H1 (cell line): ENCODE data around the gene NADK2. TPM values are rescaled to one million over a fixed set of nuclear protein-coding genes. Genes with fewer than 3 reads are reported as not detected.

Experiments used
- CEBPB ChIP-seq: IDR thresholded peaks from 2 replicates; pipeline ENCODE4 v1.6.1; 2012; ENCODE audit warnings: low read depth, low read length
- HDAC2 ChIP-seq, 2 experiments: fragments of 300-600 bp in 1 of 2; sonication (generic) in 1 of 2; IDR thresholded peaks; 2 replicates each; pipeline ENCODE4 v1.6.1; 2011 to 2012; ENCODE audit warnings: low read depth in 2 of 2, low read length in 2 of 2, mild to moderate bottlenecking in 2 of 2, moderate library complexity in 2 of 2, borderline replicate concordance in 1 of 2, inconsistent platforms in 1 of 2
- KDM4A ChIP-seq: IDR thresholded peaks from one replicate; pipeline ENCODE4 v1.7.1; 2012; ENCODE audit warnings: low read depth, mild to moderate bottlenecking, moderate library complexity, low read length, inconsistent platforms; ENCODE audit not compliant: severe bottlenecking
- NANOG ChIP-seq: IDR thresholded peaks from 2 replicates; pipeline ENCODE4 v1.6.1; 2011; ENCODE audit warnings: low read length, low read depth, mild to moderate bottlenecking, inconsistent platforms; ENCODE audit not compliant: insufficient read depth, poor library complexity, severe bottlenecking
- POLR2A ChIP-seq, 2 experiments: IDR thresholded peaks; 1 replicate in 1 of 2; 2 replicates in 1 of 2; pipeline ENCODE4 v1.6.1; 2011; ENCODE audit warnings: low read depth in 2 of 2, low read length in 2 of 2, mild to moderate bottlenecking in 2 of 2; ENCODE audit errors: control extremely low read depth in 1 of 2
- RAD21 ChIP-seq, 2 experiments: IDR thresholded peaks in 1 of 2; conservative IDR thresholded peaks in 1 of 2; 2 replicates each; pipeline ENCODE4 v1.6.1; 2011; ENCODE audit warnings: low read depth in 2 of 2, low read length in 2 of 2, improper control_type of control experiment in 1 of 2, inconsistent platforms in 1 of 2, mild to moderate bottlenecking in 1 of 2, moderate library complexity in 1 of 2
- RNF2 ChIP-seq: fragments of 200-900, 300-1000 bp; sonication (generic); IDR thresholded peaks from 2 replicates; pipeline ENCODE4 v1.7.1; 2016; ENCODE audit warnings: borderline replicate concordance, low read depth, mild to moderate bottlenecking, antibody characterized with exemption, low read length; ENCODE audit not compliant: poor library complexity, severe bottlenecking; ENCODE audit errors: missing control alignments
- polyA plus RNA-seq, 7 experiments: library from polyadenylated mRNA; depleted of rRNA in 3 of 7; stranded (reverse) in 5 of 7; unstranded in 2 of 7; fragments of >200 nt in 5 of 7; fragments of 200-250 nt in 2 of 7; gene quantifications; 1 replicate in 5 of 7; 2 replicates in 1 of 7; 4 replicates in 1 of 7; pipeline versions ENCODE4 v1.2.1 to v1.2.3, GENCODE V29; 2011 to 2013; ENCODE audit warnings: missing spikeins in 2 of 7, mixed read lengths in 2 of 7
- total RNA-seq: library from RNA; stranded (reverse); fragmentation: NEBNext Ultra II Directional; extraction: Animal tissue kit (Norgen Biotek cat#: 25700); gene quantifications from 2 replicates; pipeline ENCODE4 v1.2.1, GENCODE V29; 2021
- TF ChIP-seq, protein P1 (sequence below): IDR thresholded peaks from 2 replicates; pipeline ENCODE4 v1.6.1; 2012; ENCODE audit warnings: low read length, inconsistent platforms

Gene NADK2
- total and polyA plus RNA-seq, 2 of the 8 experiments (the other 6 are each of a cell fraction or from before 2014, with no cell fraction given) = 3.4 to 16.1 TPM

DNA sequence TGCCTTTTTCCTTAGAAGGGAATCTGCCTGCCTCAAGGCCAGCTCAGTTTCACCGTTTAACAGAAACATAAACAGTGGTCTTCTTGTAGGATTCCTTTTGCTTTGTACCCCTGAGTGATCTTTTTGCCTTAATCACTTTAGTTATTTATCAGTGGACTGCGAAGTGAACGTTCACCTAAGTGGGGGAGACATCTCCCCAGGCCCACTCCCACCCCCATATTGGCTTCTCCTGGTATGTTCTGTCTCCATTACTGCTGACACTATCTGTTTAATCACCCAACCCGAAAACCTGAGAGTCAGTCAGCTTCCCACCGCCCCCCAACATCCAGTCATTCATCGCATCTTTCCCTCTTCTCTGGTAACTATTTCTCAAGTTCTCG lies 88.4 kb downstream of the NADK2 start (continued):
- TF ChIP-seq RNF2 = no peak
- TF ChIP-seq RAD21 (IDR thresholded peaks at IDR 0.05 in 1 of 2, conservative IDR thresholded peaks at IDR 0.05 in 1 of 2; ENCODE audit: low read depth in 2 of 2, low read length in 2 of 2) = no peak
- no peak for TF ChIP-seq KDM4A
- TF ChIP-seq NANOG = no peak
- TF ChIP-seq, protein P1, sequence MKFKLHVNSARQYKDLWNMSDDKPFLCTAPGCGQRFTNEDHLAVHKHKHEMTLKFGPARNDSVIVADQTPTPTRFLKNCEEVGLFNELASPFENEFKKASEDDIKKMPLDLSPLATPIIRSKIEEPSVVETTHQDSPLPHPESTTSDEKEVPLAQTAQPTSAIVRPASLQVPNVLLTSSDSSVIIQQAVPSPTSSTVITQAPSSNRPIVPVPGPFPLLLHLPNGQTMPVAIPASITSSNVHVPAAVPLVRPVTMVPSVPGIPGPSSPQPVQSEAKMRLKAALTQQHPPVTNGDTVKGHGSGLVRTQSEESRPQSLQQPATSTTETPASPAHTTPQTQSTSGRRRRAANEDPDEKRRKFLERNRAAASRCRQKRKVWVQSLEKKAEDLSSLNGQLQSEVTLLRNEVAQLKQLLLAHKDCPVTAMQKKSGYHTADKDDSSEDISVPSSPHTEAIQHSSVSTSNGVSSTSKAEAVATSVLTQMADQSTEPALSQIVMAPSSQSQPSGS = no peak
- TF ChIP-seq CEBPB = no peak
- no peak for TF ChIP-seq POLR2A (IDR thresholded peaks at IDR 0.05; ENCODE audit: control extremely low read depth in 1 of 2, low read depth in 2 of 2, low read length in 2 of 2)
- TF ChIP-seq HDAC2 (IDR thresholded peaks at IDR 0.05; ENCODE audit: borderline replicate concordance in 1 of 2, low read depth in 2 of 2, low read length in 2 of 2) = no peak
